GM23338 (cell line): ENCODE results near the gene OTC. TPM values are rescaled to one million over a fixed set of nuclear protein-coding genes. Genes with fewer than 3 reads are reported as not detected.

Experiments
- ATAC-seq: fragments of 200-7000 bp; cut with Tn5 transposase; 3 replicates; pipeline ENCODE4 v1.9.1; 2020
- DNase-seq: peaks from one replicate; pipeline ENCODE4 v3.0.0-alpha.2; 2015; ENCODE audit warnings: low spot score
- H2AFZ ChIP-seq: fragments of 200-600 bp; sonication (generic); 2 replicates; pipeline ENCODE4 v1.8.0; 2016; ENCODE audit warnings: antibody characterized with exemption, mild to moderate bottlenecking, moderate library complexity
- H3F3A ChIP-seq: fragments of 200-600 bp; sonication (generic); replicated peaks from 2 replicates; pipeline ENCODE4 v1.8.0; 2017; ENCODE audit warnings: antibody characterized with exemption, mixed run types, low read depth
- H3K27ac ChIP-seq: fragments of 200-600 bp; sonication (generic); 2 replicates; pipeline ENCODE4 v1.6.1; 2016; ENCODE audit warnings: low read depth
- H3K27me3 ChIP-seq: fragments of 200-600 bp; sonication (generic); 2 replicates; pipeline ENCODE4 v1.8.0; 2016; ENCODE audit warnings: mild to moderate bottlenecking, mixed run types, moderate library complexity; ENCODE audit not compliant: insufficient read depth
- H3K36me3 ChIP-seq: fragments of 200-600 bp; sonication (generic); 2 replicates; pipeline ENCODE4 v1.8.0; 2016; ENCODE audit warnings: mild to moderate bottlenecking; ENCODE audit not compliant: insufficient read depth
- H3K4me1 ChIP-seq: fragments of 200-600 bp; sonication (generic); 2 replicates; pipeline ENCODE4 v1.8.0; 2016; ENCODE audit warnings: mild to moderate bottlenecking, moderate library complexity; ENCODE audit not compliant: insufficient read depth
- H3K4me2 ChIP-seq: fragments of 200-600 bp; sonication (generic); 2 replicates; pipeline ENCODE4 v1.7.1; 2017; ENCODE audit warnings: mixed run types
- H3K4me3 ChIP-seq: fragments of 200-600 bp; sonication (generic); 2 replicates; pipeline ENCODE4 v1.6.1; 2016; ENCODE audit warnings: mixed run types
- H3K79me2 ChIP-seq: fragments of 200-600 bp; sonication (generic); replicated peaks from 2 replicates; pipeline ENCODE4 v1.8.0; 2017; ENCODE audit warnings: mild to moderate bottlenecking; ENCODE audit not compliant: insufficient read depth
- H3K9me2 ChIP-seq: fragments of 200-600 bp; sonication (generic); 2 replicates; pipeline ENCODE4 v1.8.0; 2017; ENCODE audit not compliant: insufficient read depth
- H4K20me1 ChIP-seq: fragments of 200-600 bp; sonication (generic); replicated peaks from 2 replicates; pipeline ENCODE4 v1.8.0; 2017; ENCODE audit warnings: mild to moderate bottlenecking; ENCODE audit not compliant: insufficient read depth
- H3K27ac Mint-ChIP-seq: 2 replicates; pipeline ENCODE4 v1.8.0; 2020; ENCODE audit warnings: inconsistent platforms, mild to moderate bottlenecking, moderate library complexity, mixed read lengths
- H3K27me3 Mint-ChIP-seq: 3 replicates; pipeline ENCODE4 v1.8.0; 2022; ENCODE audit warnings: low read depth, mild to moderate bottlenecking, moderate library complexity, mixed read lengths, inconsistent platforms; ENCODE audit not compliant: insufficient read depth, poor library complexity
- H3K36me3 Mint-ChIP-seq: 3 replicates; pipeline ENCODE4 v1.8.0; 2021; ENCODE audit warnings: low read depth, mild to moderate bottlenecking, inconsistent platforms, moderate library complexity, mixed read lengths
- H3K4me1 Mint-ChIP-seq: 3 replicates; pipeline ENCODE4 v1.8.0; 2020; ENCODE audit warnings: mild to moderate bottlenecking, inconsistent platforms, mixed read lengths
- H3K4me3 Mint-ChIP-seq: 3 replicates; pipeline ENCODE4 v1.8.0; 2021; ENCODE audit warnings: moderate library complexity, mild to moderate bottlenecking, inconsistent platforms, mixed read lengths
- H3K9me3 Mint-ChIP-seq: 3 replicates; pipeline ENCODE4 v1.8.0; 2020; ENCODE audit warnings: moderate library complexity, mild to moderate bottlenecking, inconsistent platforms, mixed read lengths
- CREB1 ChIP-seq: fragments of 250-450 bp; sonication (Bioruptor Pico); IDR thresholded peaks from 2 replicates; pipeline ENCODE4 v1.5.0; 2020; ENCODE audit warnings: low read depth, mild to moderate bottlenecking, moderate library complexity
- CTCF ChIP-seq, 2 experiments: fragments of 200-600 bp in 1 of 2; sonication (generic) in 1 of 2; conservative IDR thresholded peaks; 2 replicates each; pipeline versions ENCODE4 v1.5.1 to v1.6.1; 2016 to 2017; ENCODE audit warnings: antibody characterized with exemption in 2 of 2, low read depth in 2 of 2, mild to moderate bottlenecking in 2 of 2, moderate library complexity in 1 of 2
- REST ChIP-seq: IDR thresholded peaks from one replicate; pipeline ENCODE4 v1.6.1; 2018; ENCODE audit warnings: antibody characterized with exemption; ENCODE audit not compliant: unreplicated experiment
- STAT1 ChIP-seq: IDR thresholded peaks from one replicate; pipeline ENCODE4 v1.6.1; 2016; ENCODE audit warnings: antibody characterized with exemption; ENCODE audit not compliant: unreplicated experiment
- ZNF114 ChIP-seq: fragments of 250-450 bp; sonication (Bioruptor Pico); IDR thresholded peaks from 2 replicates; pipeline ENCODE4 v1.5.0; 2020; ENCODE audit warnings: mild to moderate bottlenecking, moderate library complexity
- ZNF331 ChIP-seq: fragments of 250-450 bp; sonication (Bioruptor Pico); IDR thresholded peaks from 2 replicates; pipeline ENCODE4 v1.5.0; 2020; ENCODE audit warnings: low read depth, mild to moderate bottlenecking, moderate library complexity
- polyA plus RNA-seq: library from polyadenylated mRNA; unstranded; fragments of >200 nt; fragmentation: Nextera tagmentation; extraction: Ambion mirVana; gene quantifications from 2 replicates; pipeline ENCODE4 v1.2.1, GENCODE V29; 2016
- total RNA-seq: library from RNA; depleted of rRNA; stranded (reverse); fragments of >200 nt; shearing (Covaris generic); gene quantifications from 2 replicates; pipeline ENCODE4 v1.2.3, GENCODE V29; 2014

Gene OTC
- total and polyA plus RNA-seq, 2 experiments from 2014 or later: not detected

- no peak for TF ChIP-seq REST
- TF ChIP-seq ZNF114 (CRISPR knock-in tag): no peak
- TF ChIP-seq ZNF331 (CRISPR knock-in tag): no peak
- no peak for TF ChIP-seq STAT1
Observed at GRCh38 chrX:38312436-38312835, 40.0 kb upstream of the OTC start (continued).

GRCh38 chrX:38313190-38313589, 39.2 kb upstream of the OTC start:
- Mint-ChIP-seq H3K4me3 (no peak overlapping the region), H3K4me1 (peaks cover 1% of the 10 kb centered on the region; the same call in 1 of the 3 replicates), H3K27ac (no peak overlapping the region), H3K27me3 (no peaks in the 10 kb centered on the region), H3K36me3 (peaks cover 3% of the 10 kb centered on the region; the same call in 2 of the 3 replicates), H3K9me3 (no peaks in the 10 kb centered on the region)
- no peak for DNase-seq
- no peaks in the 10 kb centered on the region for H3K79me2 ChIP-seq
- H2AFZ ChIP-seq: no peak overlapping the region
- no peaks in the 10 kb centered on the region for H3K27me3 ChIP-seq
- H3K27ac ChIP-seq: no peak overlapping the region
- no peaks in the 10 kb centered on the region for H3K36me3 ChIP-seq
- H3K4me2 ChIP-seq: no peak overlapping the region
- no peaks in the 10 kb centered on the region for H4K20me1 ChIP-seq
- H3K4me1 ChIP-seq: no peaks in the 10 kb centered on the region
- TF ChIP-seq CTCF (conservative IDR thresholded peaks at IDR 0.05; ENCODE audit: low read depth in 2 of 2) (no peak), ZNF114 (CRISPR knock-in tag) (no peak), CREB1 (no peak), REST (no peak)
- ATAC-seq: no peak
- H3F3A ChIP-seq: no peaks in the 10 kb centered on the region
- H3K4me3 ChIP-seq: no peak overlapping the region
- no peaks in the 10 kb centered on the region for H3K9me2 ChIP-seq
